HEK293 (cell line): ENCODE data around the gene RIOK1.

ENCODE experiments used
- CTCF ChIP-seq: fragments of 450-650 bp; formaldehyde crosslinking; IDR thresholded peaks from 2 replicates; pipeline ENCODE4 v1.5.1; 2016; ENCODE audit warnings: missing biosample characterization, missing genetic modification characterization
- PRDM1 ChIP-seq: fragments of 450-650 bp; formaldehyde crosslinking; IDR thresholded peaks from 2 replicates; pipeline ENCODE4; 2016; ENCODE audit warnings: missing biosample characterization, missing genetic modification characterization
- SETDB1 ChIP-seq: IDR thresholded peaks from one replicate; pipeline ENCODE4 v1.6.1; 2017; ENCODE audit warnings: mild to moderate bottlenecking, low read length, moderate library complexity, mixed read lengths; ENCODE audit not compliant: insufficient read length
- ZBTB1 ChIP-seq: fragments of 450-650 bp; formaldehyde crosslinking; IDR thresholded peaks from 2 replicates; pipeline ENCODE4 v1.5.1; 2016; ENCODE audit warnings: missing biosample characterization, missing genetic modification characterization
- ZBTB11 ChIP-seq: fragments of 450-650 bp; formaldehyde crosslinking; conservative IDR thresholded peaks from 2 replicates; pipeline ENCODE4 v1.5.1; 2016; ENCODE audit warnings: low read depth, missing biosample characterization, missing genetic modification characterization
- ZFP37 ChIP-seq: fragments of 450-650 bp; formaldehyde crosslinking; IDR thresholded peaks from 2 replicates; pipeline ENCODE4 v1.5.1; 2016; ENCODE audit warnings: missing biosample characterization, missing genetic modification characterization
- ZNF132 ChIP-seq: fragments of 450-650 bp; formaldehyde crosslinking; IDR thresholded peaks from 2 replicates; pipeline ENCODE4 v1.5.1; 2017; ENCODE audit warnings: missing biosample characterization, missing genetic modification characterization, borderline replicate concordance
- ZNF629 ChIP-seq: fragments of 450-650 bp; formaldehyde crosslinking; IDR thresholded peaks from 2 replicates; pipeline ENCODE4 v1.5.1; 2017; ENCODE audit warnings: missing biosample characterization, missing genetic modification characterization
- ZNF660 ChIP-seq: fragments of 450-650 bp; IDR thresholded peaks from 2 replicates; pipeline ENCODE4 v1.5.1; 2018; ENCODE audit warnings: missing biosample characterization, mild to moderate bottlenecking, missing genetic modification characterization
- ZNF704 ChIP-seq: fragments of 450-650 bp; formaldehyde crosslinking; IDR thresholded peaks from 2 replicates; pipeline ENCODE4 v1.5.1; 2016; ENCODE audit warnings: missing biosample characterization, missing genetic modification characterization
- ZNF843 ChIP-seq: fragments of 450-650 bp; formaldehyde crosslinking; IDR thresholded peaks from 2 replicates; pipeline ENCODE4 v1.5.1; 2016; ENCODE audit warnings: missing biosample characterization, missing genetic modification characterization

- TF ChIP-seq ZNF132 (tag by site-specific recombination): no peak
- TF ChIP-seq ZNF704 (tag by site-specific recombination): no peak
- TF ChIP-seq CTCF (tag by site-specific recombination): no peak
- no peak for TF ChIP-seq ZNF629 (tag by site-specific recombination)
- no peak for TF ChIP-seq ZBTB1 (tag by site-specific recombination)
- TF ChIP-seq ZNF660 (tag by site-specific recombination): no peak
- TF ChIP-seq ZNF843 (tag by site-specific recombination): no peak
- TF ChIP-seq PRDM1: no peak
- TF ChIP-seq ZBTB11 (tag by site-specific recombination): no peak
- no peak for TF ChIP-seq SETDB1
- no peak for TF ChIP-seq ZFP37 (tag by site-specific recombination)
Measured at GRCh38 chr6:7433121-7433617, 43.6 kb downstream of the RIOK1 start.
